ENCODE data around the gene NSMCE4A.

DNA sequence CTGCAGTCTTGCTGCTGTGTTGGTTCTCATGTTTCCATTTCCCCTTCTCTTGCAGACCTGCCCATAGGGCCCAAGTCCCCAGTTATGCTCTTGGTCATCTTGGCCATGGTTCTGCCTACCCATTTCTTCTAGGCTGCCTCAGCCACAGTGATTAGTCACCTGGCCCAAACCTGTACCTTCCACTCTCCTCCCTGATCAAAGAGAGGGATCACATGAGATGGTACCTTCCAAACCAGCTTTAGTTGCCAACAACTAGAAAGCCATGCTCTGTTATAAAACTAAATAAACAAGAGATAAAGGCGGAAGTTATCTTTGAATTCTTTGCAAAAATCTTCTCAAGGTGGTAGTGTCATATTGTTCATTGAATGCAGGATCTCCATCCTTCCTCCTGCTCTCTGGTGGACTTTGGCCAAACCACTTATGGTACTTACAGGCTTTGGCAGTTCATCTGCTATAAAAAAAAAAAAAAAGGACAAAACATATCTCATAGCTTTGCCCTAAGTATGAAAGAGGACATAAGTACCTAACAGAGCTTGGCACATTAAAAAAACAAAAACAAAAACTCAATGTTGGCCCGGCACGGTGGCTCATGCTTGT is 39.7 kb upstream of the NSMCE4A start:
- TF ChIP-seq, protein P1, sequence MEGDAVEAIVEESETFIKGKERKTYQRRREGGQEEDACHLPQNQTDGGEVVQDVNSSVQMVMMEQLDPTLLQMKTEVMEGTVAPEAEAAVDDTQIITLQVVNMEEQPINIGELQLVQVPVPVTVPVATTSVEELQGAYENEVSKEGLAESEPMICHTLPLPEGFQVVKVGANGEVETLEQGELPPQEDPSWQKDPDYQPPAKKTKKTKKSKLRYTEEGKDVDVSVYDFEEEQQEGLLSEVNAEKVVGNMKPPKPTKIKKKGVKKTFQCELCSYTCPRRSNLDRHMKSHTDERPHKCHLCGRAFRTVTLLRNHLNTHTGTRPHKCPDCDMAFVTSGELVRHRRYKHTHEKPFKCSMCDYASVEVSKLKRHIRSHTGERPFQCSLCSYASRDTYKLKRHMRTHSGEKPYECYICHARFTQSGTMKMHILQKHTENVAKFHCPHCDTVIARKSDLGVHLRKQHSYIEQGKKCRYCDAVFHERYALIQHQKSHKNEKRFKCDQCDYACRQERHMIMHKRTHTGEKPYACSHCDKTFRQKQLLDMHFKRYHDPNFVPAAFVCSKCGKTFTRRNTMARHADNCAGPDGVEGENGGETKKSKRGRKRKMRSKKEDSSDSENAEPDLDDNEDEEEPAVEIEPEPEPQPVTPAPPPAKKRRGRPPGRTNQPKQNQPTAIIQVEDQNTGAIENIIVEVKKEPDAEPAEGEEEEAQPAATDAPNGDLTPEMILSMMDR (IDR thresholded peaks at IDR 0.05; ENCODE audit: control extremely low read depth in 1 of 3, insufficient read depth in 1 of 3, low read depth in 1 of 3, low read length in 3 of 3), result no peak
- TF ChIP-seq JUN (IDR thresholded peaks at IDR 0.05; ENCODE audit: low read depth, low read length), result no peak
- no peak for TF ChIP-seq CREB1 (IDR thresholded peaks at IDR 0.05)
- no peak for TF ChIP-seq ZNF274 (IDR thresholded peaks at IDR 0.05; ENCODE audit: borderline replicate concordance, extremely low read depth, low read length)
- TF ChIP-seq, protein P2, sequence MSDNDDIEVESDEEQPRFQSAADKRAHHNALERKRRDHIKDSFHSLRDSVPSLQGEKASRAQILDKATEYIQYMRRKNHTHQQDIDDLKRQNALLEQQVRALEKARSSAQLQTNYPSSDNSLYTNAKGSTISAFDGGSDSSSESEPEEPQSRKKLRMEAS (IDR thresholded peaks at IDR 0.05), result no peak
- no peak for TF ChIP-seq SP2 (IDR thresholded peaks at IDR 0.05; ENCODE audit: low read length)
- no peak for TF ChIP-seq EZH2 (IDR thresholded peaks at IDR 0.05; ENCODE audit: low read depth, low read length, severe bottlenecking)
- no peak for TF ChIP-seq JUND (IDR thresholded peaks at IDR 0.05; ENCODE audit: low read length)
- TF ChIP-seq POLR2A (IDR thresholded peaks at IDR 0.05; ENCODE audit: control extremely low read depth in 1 of 2, low read depth in 2 of 2, low read length in 2 of 2), result no peak
- TF ChIP-seq, protein P3, sequence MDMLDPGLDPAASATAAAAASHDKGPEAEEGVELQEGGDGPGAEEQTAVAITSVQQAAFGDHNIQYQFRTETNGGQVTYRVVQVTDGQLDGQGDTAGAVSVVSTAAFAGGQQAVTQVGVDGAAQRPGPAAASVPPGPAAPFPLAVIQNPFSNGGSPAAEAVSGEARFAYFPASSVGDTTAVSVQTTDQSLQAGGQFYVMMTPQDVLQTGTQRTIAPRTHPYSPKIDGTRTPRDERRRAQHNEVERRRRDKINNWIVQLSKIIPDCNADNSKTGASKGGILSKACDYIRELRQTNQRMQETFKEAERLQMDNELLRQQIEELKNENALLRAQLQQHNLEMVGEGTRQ (IDR thresholded peaks at IDR 0.05; ENCODE audit: low read length), result no peak
- TF ChIP-seq EGR1 (IDR thresholded peaks at IDR 0.05; ENCODE audit: borderline replicate concordance, low read depth, low read length), result no peak
- no peak for TF ChIP-seq RFX5 (IDR thresholded peaks at IDR 0.05; ENCODE audit: borderline replicate concordance, low read depth, low read length)

All from H1 (cell line).